Measurements from ENCODE around the gene SERINC2.
"Not testable (repeated sequence)": the region's sequence is repeated elsewhere in the genome, so short reads cannot be mapped to it uniquely, and the experiment has no call there.

Gene SERINC2

GRCh38 chr1:31478167-31478566 is 65.2 kb downstream of the SERINC2 start:
- DNase-seq (ENCODE audit: low spot score) = no peak
- TF ChIP-seq CTCF (IDR thresholded peaks at IDR 0.05; ENCODE audit: extremely low read depth, insufficient read depth, missing control alignments) = no peak
- in situ Hi-C loops (cut with MboI; ENCODE audit: low pct_unique_long_range_greater_than_20kb, low sequenced_read_pairs, unreplicated experiment) = no loop called here

DNA sequence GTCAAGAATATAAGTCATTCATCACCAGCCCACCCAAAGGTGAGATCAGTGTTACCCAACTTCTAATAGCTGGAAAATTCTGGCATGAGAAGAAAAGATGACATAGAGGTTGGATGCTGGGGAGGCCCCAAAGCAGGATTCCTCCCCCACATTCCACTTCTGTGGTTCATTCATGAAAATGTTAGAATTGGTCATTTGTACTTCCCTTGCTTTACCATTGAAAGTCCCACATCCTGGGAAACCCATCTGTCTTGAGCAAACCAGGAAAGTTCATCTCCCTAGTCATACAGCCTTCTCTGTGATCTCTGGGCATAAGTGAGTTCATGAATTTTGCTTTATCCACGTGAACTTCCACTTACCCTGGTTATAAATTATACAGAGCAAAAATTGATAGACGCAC is 66.8 kb downstream of the SERINC2 start:
- in situ Hi-C loops (cut with MboI; ENCODE audit: low pct_unique_long_range_greater_than_20kb, low sequenced_read_pairs, unreplicated experiment) = no loop called here
- no peak for TF ChIP-seq CTCF (IDR thresholded peaks at IDR 0.05; ENCODE audit: extremely low read depth, insufficient read depth, missing control alignments)
- DNase-seq (ENCODE audit: low spot score) = no peak

- DNase-seq (ENCODE audit: low spot score); in situ Hi-C loops (cut with MboI; ENCODE audit: low pct_unique_long_range_greater_than_20kb, low sequenced_read_pairs, unreplicated experiment): not testable (repeated sequence)
Observed at GRCh38 chr1:31480426-31480825, 67.4 kb downstream of the SERINC2 start.

DNA sequence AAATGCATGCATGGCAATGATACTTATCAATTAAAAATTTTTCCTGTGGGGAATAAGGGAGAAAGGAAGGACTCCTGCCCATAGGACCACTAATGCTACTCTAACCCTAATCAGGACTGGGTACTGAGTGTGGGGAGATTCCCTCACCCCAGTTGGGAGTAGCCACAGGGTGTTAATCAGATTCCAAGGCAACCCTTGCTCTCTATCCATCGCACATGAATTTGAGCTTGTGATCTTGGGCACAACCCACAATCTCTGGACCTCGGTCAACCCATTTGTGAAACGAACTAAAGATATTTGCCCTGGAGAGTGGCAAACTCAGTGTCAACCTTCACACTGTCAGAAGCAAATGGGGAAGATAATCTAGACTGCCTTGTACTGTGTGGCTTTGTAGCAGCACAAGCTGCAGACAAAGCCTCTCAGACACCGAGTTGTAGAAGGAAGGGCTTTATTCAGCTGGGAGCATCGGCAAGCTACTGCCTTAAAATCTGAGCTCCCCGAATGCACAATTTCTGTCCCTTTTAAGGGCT is 69.5 kb downstream of the SERINC2 start:
- no peak for DNase-seq (ENCODE audit: low spot score)
- TF ChIP-seq CTCF (IDR thresholded peaks at IDR 0.05; ENCODE audit: extremely low read depth, insufficient read depth, missing control alignments) = no peak
- in situ Hi-C loops (cut with MboI; ENCODE audit: low pct_unique_long_range_greater_than_20kb, low sequenced_read_pairs, unreplicated experiment) = no loop called here

DNA sequence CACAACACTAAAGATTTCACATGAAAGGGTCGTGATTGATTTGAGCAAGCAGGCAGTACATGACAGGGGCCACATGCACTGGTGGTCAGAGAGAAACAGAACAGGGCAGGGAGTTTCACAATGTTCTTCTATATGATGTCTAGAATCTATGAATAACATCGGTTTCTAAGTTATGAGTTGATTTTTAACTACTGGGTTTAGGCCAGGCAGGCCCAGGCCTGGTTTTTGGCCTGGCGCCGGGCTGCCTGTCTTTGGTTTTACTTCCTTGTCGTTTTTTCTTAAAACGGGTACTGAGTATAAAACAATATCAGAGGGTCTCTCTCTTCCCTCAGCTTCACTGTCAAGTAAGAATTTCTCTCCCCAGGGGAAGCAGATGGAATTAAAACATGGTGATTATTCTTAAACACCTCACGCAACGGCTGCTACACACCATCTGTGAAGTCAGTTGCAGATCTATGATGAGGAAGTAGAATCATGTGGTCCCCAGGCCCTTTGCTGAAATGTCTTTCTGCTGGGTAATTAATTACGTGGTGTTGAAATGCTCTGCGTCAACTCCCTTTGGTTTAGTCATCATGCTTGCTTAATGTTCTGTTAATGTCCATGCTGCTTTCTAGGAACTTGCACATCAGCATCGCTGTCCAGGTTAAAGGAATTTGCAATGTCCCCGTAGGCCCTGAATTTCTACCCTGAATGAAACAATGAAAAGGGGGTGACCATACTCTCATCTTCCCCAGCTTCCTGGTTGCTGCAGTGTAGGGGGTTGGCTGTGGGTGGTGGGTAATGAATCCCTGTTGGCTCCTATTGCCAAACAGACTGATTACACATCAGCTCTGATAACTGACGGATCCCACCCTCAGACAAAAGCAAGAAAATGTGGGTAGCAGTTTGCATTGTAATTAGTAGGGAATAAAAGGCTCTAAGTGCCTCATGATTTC is 70.3 kb downstream of the SERINC2 start:
- peak; percentile 33 for DNase-seq (ENCODE audit: low spot score)
- in situ Hi-C loops (cut with MboI; ENCODE audit: low pct_unique_long_range_greater_than_20kb, low sequenced_read_pairs, unreplicated experiment) = no loop called here
- no peak for TF ChIP-seq CTCF (IDR thresholded peaks at IDR 0.05; ENCODE audit: extremely low read depth, insufficient read depth, missing control alignments)
